GM23248 (cell line): Measurements from ENCODE around the gene GDPD5. TPM values are rescaled to one million over a fixed set of nuclear protein-coding genes. Genes with fewer than 3 reads are reported as not detected.

Experiments used
- DNase-seq: peaks from one replicate; pipeline ENCODE4 v3.0.0-alpha.2; 2015
- H2AFZ ChIP-seq: fragments of 200-600 bp; sonication (generic); 2 replicates; pipeline ENCODE4 v1.6.1; 2016; ENCODE audit warnings: antibody characterized with exemption
- H3F3A ChIP-seq: fragments of 200-600 bp; sonication (generic); 2 replicates; pipeline ENCODE4 v1.6.1; 2016; ENCODE audit warnings: mild to moderate bottlenecking, antibody characterized with exemption, mixed run types; ENCODE audit not compliant: insufficient read depth
- H3K27ac ChIP-seq: fragments of 200-600 bp; sonication (generic); 2 replicates; pipeline ENCODE4 v1.5.1; 2016; ENCODE audit warnings: mild to moderate bottlenecking
- H3K27me3 ChIP-seq: fragments of 200-600 bp; sonication (generic); replicated peaks from 2 replicates; pipeline ENCODE4 v1.6.1; 2016; ENCODE audit warnings: mild to moderate bottlenecking; ENCODE audit not compliant: insufficient read depth
- H3K36me3 ChIP-seq: fragments of 200-600 bp; sonication (generic); 2 replicates; pipeline ENCODE4 v1.6.1; 2016; ENCODE audit warnings: low read depth, mild to moderate bottlenecking
- H3K4me1 ChIP-seq: fragments of 200-600 bp; sonication (generic); 2 replicates; pipeline ENCODE4 v1.6.1; 2016; ENCODE audit warnings: mild to moderate bottlenecking; ENCODE audit not compliant: insufficient read depth
- H3K4me2 ChIP-seq: fragments of 200-600 bp; sonication (generic); one replicate; pipeline ENCODE4 v1.6.1; 2016; ENCODE audit warnings: mild to moderate bottlenecking; ENCODE audit not compliant: unreplicated experiment
- H3K4me3 ChIP-seq: fragments of 200-600 bp; sonication (generic); 2 replicates; pipeline ENCODE4 v1.5.1; 2016; ENCODE audit warnings: mild to moderate bottlenecking
- H3K79me2 ChIP-seq: fragments of 200-600 bp; sonication (generic); 2 replicates; pipeline ENCODE4 v1.6.1; 2016; ENCODE audit warnings: mild to moderate bottlenecking; ENCODE audit not compliant: insufficient read depth
- H3K9ac ChIP-seq: fragments of 200-600 bp; sonication (generic); 2 replicates; pipeline ENCODE4 v1.6.1; 2016; ENCODE audit warnings: mild to moderate bottlenecking
- H3K9me2 ChIP-seq: fragments of 200-600 bp; sonication (generic); 2 replicates; pipeline ENCODE4 v1.6.1; 2016; ENCODE audit warnings: mixed run types, mild to moderate bottlenecking, moderate library complexity; ENCODE audit not compliant: insufficient read depth
- H3K9me3 ChIP-seq: fragments of 200-600 bp; sonication (generic); one replicate; pipeline ENCODE4 v1.6.1; 2017; ENCODE audit warnings: low read depth
- H4K20me1 ChIP-seq: fragments of 200-600 bp; sonication (generic); 2 replicates; pipeline ENCODE4 v1.6.0; 2016; ENCODE audit not compliant: insufficient read depth
- EZH2 ChIP-seq: fragments of 200-600 bp; sonication (generic); IDR thresholded peaks from 2 replicates; pipeline ENCODE4 v1.6.1; 2018; ENCODE audit warnings: antibody characterized with exemption, mild to moderate bottlenecking; ENCODE audit not compliant: insufficient read depth, poor library complexity, severe bottlenecking
- EZH2phosphoT487 ChIP-seq: fragments of 200-600 bp; sonication (generic); IDR thresholded peaks from 2 replicates; pipeline ENCODE4 v1.6.1; 2018; ENCODE audit warnings: antibody characterized with exemption, moderate library complexity, mild to moderate bottlenecking, low read depth; ENCODE audit not compliant: insufficient read depth
- WGBS, 2 experiments: methylation state at CpG; one replicate each; pipeline ENCODE4 v1.1.6; 2015 to 2017; ENCODE audit warnings: low lambda C conversion rate in 2 of 2, low coverage in 1 of 2; ENCODE audit errors: missing lambda C conversion rate in 2 of 2; 5-methylcytosine and 5-hydroxymethylcytosine counted together
- in situ Hi-C: fragments of 300-500 bp; cut with MboI; formaldehyde crosslinking; loops from 2 replicates; pipeline ENCODE4 v1.15.0; 2020
- polyA plus RNA-seq: library from polyadenylated mRNA; unstranded; fragments of >200 nt; fragmentation: Nextera tagmentation; extraction: Ambion mirVana; gene quantifications from 2 replicates; pipeline ENCODE4 v1.2.1, GENCODE V29; 2016
- total RNA-seq: library from RNA; depleted of rRNA; stranded (reverse); fragments of >200 nt; shearing (Covaris generic); gene quantifications from 2 replicates; pipeline ENCODE4 v1.2.3, GENCODE V29; 2014

The GDPD5 gene
- total and polyA plus RNA-seq, 2 experiments from 2014 or later, result 3.4 to 10.7 TPM

- Histone ChIP-seq H3K27me3 (no peaks in the 10 kb centered on the region), H3K9me3 (no peaks in the 10 kb centered on the region), H3K4me2 (no peak overlapping the region), H4K20me1 (no peaks in the 10 kb centered on the region), H3K4me3 (no peak overlapping the region), H3K36me3 (no peaks in the 10 kb centered on the region), H3K9me2 (no peaks in the 10 kb centered on the region), H3F3A (peaks cover 16% of the 10 kb centered on the region; the same call in 1 of the 2 replicates), H2AFZ (no peak overlapping the region), H3K9ac (no peak overlapping the region), H3K4me1 (peaks cover 23% of the 10 kb centered on the region), H3K79me2 (no peaks in the 10 kb centered on the region), H3K27ac (no peak overlapping the region)
- 90 to 96% methylated on average over 6 of the region's 6 CpGs for WGBS, 2 experiments
- in situ Hi-C loops, result no loop called here
- TF ChIP-seq EZH2, result no peak
- no peak for TF ChIP-seq EZH2phosphoT487
- DNase-seq, result no peak
Measured at GRCh38 chr11:75496305-75496752, 29.4 kb downstream of the GDPD5 start.

GRCh38 chr11:75495749-75496304 lies 29.9 kb downstream of the GDPD5 start:
- H3K36me3 ChIP-seq, result no peaks in the 10 kb centered on the region
- DNase-seq, result no peak
- WGBS, 2 experiments, result 69 to 73% methylated on average over 4 of the region's 4 CpGs
- no peaks in the 10 kb centered on the region for H4K20me1 ChIP-seq
- H2AFZ ChIP-seq, result no peak overlapping the region
- H3K4me1 ChIP-seq, result peaks cover 23% of the 10 kb centered on the region
- H3K9me2 ChIP-seq, result no peaks in the 10 kb centered on the region
- no peak overlapping the region for H3K4me3 ChIP-seq
- no peaks in the 10 kb centered on the region for H3K27me3 ChIP-seq
- no peak overlapping the region for H3K9ac ChIP-seq
- peaks cover 16% of the 10 kb centered on the region; the same call in 1 of the 2 replicates for H3F3A ChIP-seq
- no peak overlapping the region for H3K27ac ChIP-seq
- H3K79me2 ChIP-seq, result no peaks in the 10 kb centered on the region
- no peak for TF ChIP-seq EZH2phosphoT487
- no peaks in the 10 kb centered on the region for H3K9me3 ChIP-seq
- in situ Hi-C loops, result no loop called here
- no peak overlapping the region for H3K4me2 ChIP-seq

- Histone ChIP-seq H3K4me3 (no peak overlapping the region), H3K9me3 (no peaks in the 10 kb centered on the region), H3K9ac (no peak overlapping the region), H3K36me3 (no peaks in the 10 kb centered on the region), H3F3A (no peaks in the 10 kb centered on the region), H3K4me2 (no peak overlapping the region), H3K27ac (no peak overlapping the region), H2AFZ (no peak overlapping the region), H3K79me2 (no peaks in the 10 kb centered on the region), H3K27me3 (no peaks in the 10 kb centered on the region), H3K4me1 (peaks cover 13% of the 10 kb centered on the region), H3K9me2 (no peaks in the 10 kb centered on the region), H4K20me1 (no peaks in the 10 kb centered on the region)
- 82 to 83% methylated on average over 3 of the region's 3 CpGs for WGBS, 2 experiments
- in situ Hi-C loops, result no loop called here
- DNase-seq, result no peak
- TF ChIP-seq EZH2 (no peak), EZH2phosphoT487 (no peak)
Measured at GRCh38 chr11:75493626-75494025, 32.1 kb downstream of the GDPD5 start.

- Histone ChIP-seq H3K27me3 (no peaks in the 10 kb centered on the region), H4K20me1 (no peaks in the 10 kb centered on the region), H3K36me3 (no peaks in the 10 kb centered on the region), H3K4me1 (peaks cover 7% of the 10 kb centered on the region), H3K4me2 (no peak overlapping the region), H3F3A (no peaks in the 10 kb centered on the region), H3K9ac (no peak overlapping the region), H3K4me3 (no peak overlapping the region), H3K9me3 (no peaks in the 10 kb centered on the region), H3K79me2 (no peaks in the 10 kb centered on the region), H2AFZ (no peak overlapping the region), H3K27ac (no peak overlapping the region), H3K9me2 (no peaks in the 10 kb centered on the region)
- TF ChIP-seq EZH2phosphoT487, result no peak
- TF ChIP-seq EZH2, result no peak
- WGBS, 2 experiments, result 56 to 68% methylated on average over 6 of the region's 6 CpGs
- in situ Hi-C loops, result no loop called here
- no peak for DNase-seq
Measured at GRCh38 chr11:75492181-75492820, 33.4 kb downstream of the GDPD5 start.
